ENCODE data around the gene SHKBP1. TPM values are rescaled to one million over a fixed set of nuclear protein-coding genes. Genes with fewer than 3 reads are reported as not detected.

SHKBP1 gene
- total RNA-seq, 1 experiment from 2014 or later = 92.9 TPM

DNA sequence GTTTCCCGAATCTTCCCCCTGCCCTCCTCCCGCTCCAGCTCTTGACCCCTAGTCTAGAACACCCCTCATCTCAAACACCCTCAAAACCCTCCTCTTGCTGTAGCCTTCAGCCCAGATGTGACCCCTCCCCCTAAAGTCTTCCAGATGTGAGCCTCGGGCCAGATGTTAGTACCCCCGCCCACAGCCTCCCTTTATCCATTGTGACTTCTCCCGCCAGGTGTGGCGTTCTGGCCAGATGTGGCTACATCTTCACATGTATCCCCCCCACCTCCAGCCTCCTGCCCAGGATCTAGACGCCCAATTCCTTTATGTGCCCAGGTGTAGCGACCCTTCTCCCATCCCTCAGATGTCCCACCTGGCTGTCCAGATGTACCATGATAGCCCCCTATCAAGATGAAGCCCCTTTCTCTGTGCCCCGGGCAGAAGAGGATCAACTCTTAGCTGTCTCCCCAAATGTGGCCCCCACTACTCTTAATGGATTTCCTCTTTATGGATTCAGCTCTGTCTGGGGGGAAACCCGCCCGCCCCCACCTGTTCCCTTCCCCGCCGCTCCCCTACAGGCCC, 24.0 kb downstream of the SHKBP1 start:
- Histone ChIP-seq H3K4ac (ENCODE audit: low read depth, low read length) (no peak overlapping the region), H3T11ph (ENCODE audit: low read length) (no peak overlapping the region), H2BK12ac (ENCODE audit: insufficient read length, low read depth, low read length) (no peak overlapping the region), H2BK120ac (ENCODE audit: low read depth, low read length, poor library complexity, severe bottlenecking) (no peak overlapping the region), H3K23me2 (ENCODE audit: insufficient read length, low read depth, low read length, poor library complexity, severe bottlenecking) (peaks cover 19% of the 10 kb centered on the region), H4K5ac (ENCODE audit: insufficient read length, low read depth, low read length) (no peak overlapping the region), H3K79me1 (ENCODE audit: insufficient read depth, low read depth, low read length, poor library complexity, severe bottlenecking) (no peaks in the 10 kb centered on the region), H3K9ac (ENCODE audit: extremely low read depth, insufficient read length, low read length) (no peak overlapping the region), H4K20me1 (ENCODE audit: control insufficient read depth, insufficient read depth, insufficient read length) (no peaks in the 10 kb centered on the region), H3K14ac (ENCODE audit: insufficient read depth, low read length) (no peak overlapping the region), H3K4me1 (ENCODE audit: insufficient read depth, low read length) (peaks cover 4% of the 10 kb centered on the region), H3K9me3 (ENCODE audit: control insufficient read depth, low read depth, low read length) (no peaks in the 10 kb centered on the region), H3K4me2 (ENCODE audit: insufficient read depth, insufficient read length, low read length) (peak overlapping the region; percentile 6), H3K56ac (ENCODE audit: insufficient read length, low read depth, low read length) (no peak overlapping the region), H2AK5ac (ENCODE audit: insufficient read length, low read length) (no peak overlapping the region), H2BK5ac (ENCODE audit: insufficient read length, low read length) (no peak overlapping the region), H2AFZ (ENCODE audit: low read length) (no peak overlapping the region), H3K27me3 (ENCODE audit: insufficient read depth, low read length) (peaks cover 10% of the 10 kb centered on the region; the same call in 1 of the 2 replicates), H3K27ac (ENCODE audit: insufficient read length, low read depth, low read length) (no peak overlapping the region), H2BK20ac (ENCODE audit: low read depth, low read length, poor library complexity, severe bottlenecking) (no peak overlapping the region), H2BK15ac (ENCODE audit: low read depth, low read length) (no peak overlapping the region), H4K91ac (ENCODE audit: insufficient read length, low read depth, low read length) (no peak overlapping the region), H4K8ac (replicated peaks; ENCODE audit: insufficient read length, low read depth, low read length) (no peak overlapping the region), H3K23ac (ENCODE audit: insufficient read length, low read depth, low read length) (no peak overlapping the region), H3K79me2 (ENCODE audit: insufficient read depth, low read length) (no peaks in the 10 kb centered on the region), H3K18ac (ENCODE audit: insufficient read length, low read depth, low read length) (no peak overlapping the region)
- peak; percentile 33 for DNase-seq
- H3K9me3 Mint-ChIP-seq = no peaks in the 10 kb centered on the region; a peak in 1 of 5 replicates
- peak overlapping the region; percentile 56 to 74 for H3K4me3 Mint-ChIP-seq
- TF ChIP-seq, protein P1, sequence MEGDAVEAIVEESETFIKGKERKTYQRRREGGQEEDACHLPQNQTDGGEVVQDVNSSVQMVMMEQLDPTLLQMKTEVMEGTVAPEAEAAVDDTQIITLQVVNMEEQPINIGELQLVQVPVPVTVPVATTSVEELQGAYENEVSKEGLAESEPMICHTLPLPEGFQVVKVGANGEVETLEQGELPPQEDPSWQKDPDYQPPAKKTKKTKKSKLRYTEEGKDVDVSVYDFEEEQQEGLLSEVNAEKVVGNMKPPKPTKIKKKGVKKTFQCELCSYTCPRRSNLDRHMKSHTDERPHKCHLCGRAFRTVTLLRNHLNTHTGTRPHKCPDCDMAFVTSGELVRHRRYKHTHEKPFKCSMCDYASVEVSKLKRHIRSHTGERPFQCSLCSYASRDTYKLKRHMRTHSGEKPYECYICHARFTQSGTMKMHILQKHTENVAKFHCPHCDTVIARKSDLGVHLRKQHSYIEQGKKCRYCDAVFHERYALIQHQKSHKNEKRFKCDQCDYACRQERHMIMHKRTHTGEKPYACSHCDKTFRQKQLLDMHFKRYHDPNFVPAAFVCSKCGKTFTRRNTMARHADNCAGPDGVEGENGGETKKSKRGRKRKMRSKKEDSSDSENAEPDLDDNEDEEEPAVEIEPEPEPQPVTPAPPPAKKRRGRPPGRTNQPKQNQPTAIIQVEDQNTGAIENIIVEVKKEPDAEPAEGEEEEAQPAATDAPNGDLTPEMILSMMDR (conservative IDR thresholded peaks at IDR 0.05) = no peak
- H3K4me1 Mint-ChIP-seq = peaks cover 33 to 53% of the 10 kb centered on the region in 2 experiments
- H3K27me3 Mint-ChIP-seq (ENCODE audit: low read depth) = peaks cover 62% of the 10 kb centered on the region
- no peak overlapping the region; a peak in 1 of 7 replicates for H3K27ac Mint-ChIP-seq
- WGBS (ENCODE audit: extremely low coverage, insufficient read length, low lambda C conversion rate) = no CpG with 5 or more reads among the region's 13 CpGs
- peaks cover 0 to 3% (median 0%) of the 10 kb centered on the region in 3 experiments; a peak in 2 of 7 replicates for H3K36me3 Mint-ChIP-seq (ENCODE audit: insufficient read depth in 1 of 3, low read depth in 3 of 3)
